Activated effector memory CD4-positive, alpha-beta T cell treated with anti-CD3 and anti-CD28 coated beads, Interleukin-2, amount 50 U/mL, for 16 hours (primary cell): ENCODE results near the gene LIN7A.

Source experiments
- DNase-seq: peaks from one replicate; pipeline ENCODE4 v3.0.0-alpha.2; 2020

Gene LIN7A

DNA sequence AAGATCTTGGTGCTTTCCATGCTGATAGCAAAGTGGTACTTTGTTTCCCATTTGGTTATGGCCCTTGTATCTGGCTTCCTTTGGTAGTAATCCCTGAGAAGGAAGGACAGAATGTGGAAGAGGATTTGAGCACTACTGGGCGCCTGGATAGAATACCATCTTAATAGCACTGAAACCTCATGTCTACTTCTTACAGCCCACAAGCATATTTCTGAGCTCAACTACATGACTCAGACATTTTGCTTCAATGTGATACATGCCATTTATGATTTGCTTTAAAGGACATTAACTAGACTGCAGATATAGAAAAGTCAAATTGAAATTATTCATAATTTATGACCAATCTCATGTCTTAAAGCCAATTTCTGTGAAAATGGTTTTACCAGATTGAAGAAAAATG, 80.4 kb downstream of the LIN7A start:
- DNase-seq, result no peak

DNA sequence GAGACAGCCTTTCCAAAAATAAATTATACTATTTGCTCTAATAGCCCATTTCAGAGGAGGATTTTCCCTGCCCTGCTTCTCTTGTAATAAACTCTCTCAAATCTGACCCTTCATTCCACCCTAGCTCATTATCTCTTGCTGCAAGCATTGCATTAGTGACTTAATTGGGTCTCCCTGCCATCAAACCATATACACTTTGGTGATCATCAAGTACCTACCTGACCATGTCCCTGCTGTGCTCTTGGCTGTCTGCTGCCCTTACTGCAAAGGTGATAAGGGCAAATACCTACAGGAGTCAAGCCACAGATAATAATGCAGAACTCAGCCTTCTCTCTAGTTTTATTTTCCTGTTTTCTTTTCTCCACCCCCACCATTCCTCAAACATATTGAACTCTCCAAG, 88.4 kb downstream of the LIN7A start:
- no peak for DNase-seq

DNA sequence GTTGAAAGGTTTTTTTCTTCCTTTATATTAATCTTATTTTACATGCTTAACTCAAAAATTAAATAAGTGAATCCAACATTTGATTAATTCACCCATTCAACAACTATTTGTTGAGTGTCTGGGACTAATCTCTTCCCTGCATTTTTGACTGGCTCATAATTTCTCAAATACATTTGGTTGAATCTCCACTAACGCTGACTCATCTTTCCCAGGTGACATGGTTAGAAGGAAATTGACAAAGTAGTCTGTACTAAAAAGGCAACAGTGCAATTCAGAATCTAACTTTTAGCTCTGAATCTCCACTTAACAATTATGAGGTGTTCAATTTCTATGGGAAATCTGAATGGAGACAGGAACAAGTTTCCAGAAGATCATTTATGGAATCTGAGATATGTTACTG, 88.9 kb downstream of the LIN7A start:
- no peak for DNase-seq

DNA sequence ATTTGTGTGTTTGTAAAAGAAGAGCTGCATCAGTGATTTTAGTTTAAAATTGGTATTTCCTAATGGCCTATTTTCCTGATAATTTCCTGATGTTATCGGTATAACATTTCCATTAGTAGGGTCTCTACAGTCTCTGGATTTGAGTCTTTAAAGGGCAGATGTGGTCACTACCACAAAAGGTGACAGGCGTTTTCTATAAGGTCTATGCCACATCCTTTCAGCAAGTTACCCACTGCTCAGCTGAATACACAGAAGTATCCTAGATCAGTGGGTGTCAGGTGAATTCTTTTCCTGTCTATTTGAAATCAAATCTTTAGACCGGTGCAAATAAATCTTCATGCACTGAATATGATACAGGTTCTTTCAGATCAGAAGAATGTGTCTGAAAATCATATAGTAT, 90.2 kb downstream of the LIN7A start:
- DNase-seq, result no peak

DNA sequence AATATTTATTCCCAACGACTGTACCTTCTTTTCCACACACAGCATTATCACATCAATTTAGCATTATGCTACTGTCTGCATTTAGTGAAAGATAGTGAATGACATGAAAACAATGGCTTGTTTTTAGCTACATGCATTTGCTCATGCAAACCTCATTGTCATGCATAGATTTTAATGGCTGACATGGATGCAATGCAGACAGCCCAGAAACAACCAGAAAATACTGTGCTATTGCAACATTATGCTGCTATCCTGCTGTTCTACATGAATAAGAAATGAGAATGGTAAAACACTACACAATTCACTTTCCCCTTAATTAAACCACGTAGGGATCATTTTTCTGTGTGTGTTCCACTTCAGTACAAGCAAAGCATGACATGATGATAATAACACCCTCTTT, 90.8 kb downstream of the LIN7A start:
- DNase-seq, result no peak

DNA sequence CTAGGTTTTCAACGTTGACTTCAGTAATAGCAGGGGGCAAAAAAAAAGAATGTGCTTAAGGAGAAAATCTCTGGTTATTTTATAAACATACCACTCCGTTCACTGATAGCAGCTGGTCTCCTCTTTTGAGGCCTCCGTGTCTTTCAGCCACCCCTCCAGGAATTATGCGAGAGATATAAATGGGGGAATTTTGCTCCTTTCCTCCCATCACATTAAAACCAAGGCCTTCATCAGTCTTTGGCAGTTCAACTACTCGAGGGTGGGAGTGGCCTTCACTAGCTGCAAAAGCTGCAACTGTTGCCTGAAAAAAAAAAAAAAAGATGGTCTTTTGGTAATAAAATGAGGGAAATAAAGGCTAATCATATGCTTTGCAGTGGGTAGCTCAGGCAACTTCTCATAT, 92.1 kb downstream of the LIN7A start:
- no peak for DNase-seq

DNA sequence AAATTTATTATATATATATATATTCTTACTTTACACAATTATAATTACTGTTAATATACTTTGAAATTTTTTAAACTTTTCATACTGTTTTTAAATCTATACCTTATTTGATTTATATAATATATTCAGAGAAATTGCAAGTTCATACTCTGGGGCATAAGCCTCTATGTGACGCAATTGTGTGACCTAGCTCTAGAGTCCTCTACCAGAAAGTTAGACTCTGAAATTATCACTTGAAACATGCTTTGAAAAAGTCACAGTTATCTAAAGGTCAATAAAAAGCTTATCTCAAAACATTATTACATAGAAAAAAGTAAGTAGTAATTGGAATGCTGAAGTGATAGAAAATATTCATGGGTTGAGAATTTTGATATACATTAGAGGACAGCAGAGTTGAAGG, 93.8 kb downstream of the LIN7A start:
- DNase-seq, result no peak

DNA sequence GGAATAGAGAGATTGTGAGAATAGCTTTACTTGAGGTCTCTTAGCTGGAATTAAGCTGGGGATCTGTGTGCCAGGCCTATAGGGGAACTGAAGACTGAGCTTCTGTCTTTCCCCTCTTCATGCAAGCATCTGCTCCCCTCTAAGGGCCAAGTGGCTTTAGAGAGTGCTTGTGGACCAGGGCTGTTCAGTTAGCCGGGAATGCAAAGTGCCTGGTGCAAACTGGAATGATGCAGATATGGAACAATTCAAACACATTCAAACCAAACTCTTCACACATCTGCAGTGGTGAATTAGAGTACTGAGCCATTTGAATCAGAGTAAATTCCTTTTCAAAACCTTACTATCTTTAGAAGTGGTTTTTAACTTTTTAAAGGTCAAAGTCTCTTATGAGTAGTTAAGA, 99.0 kb downstream of the LIN7A start:
- no peak for DNase-seq

DNA sequence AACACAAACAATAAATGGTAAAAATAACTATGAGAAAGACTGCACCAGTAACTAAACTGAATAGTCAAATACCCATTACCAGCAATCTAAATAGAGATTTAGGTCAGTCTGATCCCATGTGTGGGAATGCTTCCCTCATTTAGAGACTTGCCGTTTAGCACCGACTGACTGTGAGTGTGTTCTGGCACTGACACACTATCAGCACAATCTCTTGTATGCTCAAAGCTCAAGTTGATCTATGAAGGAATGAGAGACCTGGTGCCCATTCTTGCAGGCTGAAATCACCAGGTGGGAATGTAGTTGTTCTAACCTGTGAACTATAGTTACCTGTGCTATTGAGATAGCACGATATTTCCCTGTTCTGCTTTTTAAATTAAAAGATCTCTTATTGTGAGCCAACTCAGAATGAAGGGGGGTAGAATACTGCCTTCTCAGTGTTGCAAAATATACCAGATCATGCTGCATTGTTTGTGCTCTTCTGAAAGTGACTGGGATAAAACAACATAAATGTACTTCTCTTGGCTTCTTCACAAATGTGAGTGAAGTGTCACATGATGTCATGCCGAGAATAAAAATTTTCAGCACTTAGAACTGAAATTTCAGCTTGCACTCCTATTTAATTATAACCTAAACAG, 99.6 kb downstream of the LIN7A start:
- DNase-seq, result no peak

DNA sequence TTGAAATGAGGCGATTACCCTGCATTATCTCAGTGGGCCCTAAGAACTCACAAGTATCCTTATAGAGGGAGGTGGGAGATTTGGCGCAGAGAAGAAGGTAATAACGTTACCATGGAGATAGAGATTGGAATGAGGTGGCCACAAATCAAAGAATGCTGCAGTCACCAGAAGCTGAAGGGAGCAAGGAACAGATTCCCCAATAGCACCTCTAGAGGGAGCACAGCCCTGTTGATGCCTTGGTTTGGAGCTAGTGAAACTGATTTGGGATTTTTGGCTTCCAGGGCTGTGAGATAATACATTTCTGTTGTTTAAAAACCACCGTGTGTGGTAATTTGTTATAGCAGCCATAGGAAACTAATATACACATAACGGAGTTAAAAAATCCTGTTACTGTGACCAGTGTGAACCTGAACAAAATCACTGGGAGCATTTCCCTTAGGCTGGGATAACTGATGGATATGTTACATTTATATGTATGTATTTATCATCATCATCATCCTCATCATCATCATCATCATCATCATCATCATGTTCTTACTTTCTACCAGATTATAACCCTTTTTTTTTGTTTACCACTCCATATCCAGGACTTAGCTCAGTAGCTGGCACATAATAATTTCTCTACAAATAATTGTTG, 100.3 kb downstream of the LIN7A start:
- no peak for DNase-seq

DNA sequence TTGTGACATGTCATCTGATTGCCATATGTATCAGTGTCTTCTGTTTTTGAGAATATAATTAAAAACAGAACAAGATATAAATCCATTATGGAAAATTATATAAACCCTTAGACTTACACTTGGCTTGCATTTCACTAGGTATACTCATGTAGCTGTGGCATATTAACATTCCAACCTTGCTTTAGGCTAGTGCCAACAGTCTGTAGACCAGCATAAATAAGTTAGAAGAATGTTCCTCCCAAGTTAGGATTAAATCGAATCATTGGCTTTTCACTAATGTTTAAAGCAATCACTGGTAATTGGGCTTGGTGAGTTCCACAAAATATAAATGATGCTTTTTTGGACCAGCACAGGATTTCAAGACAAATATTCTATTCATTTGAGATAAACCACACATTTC, 103.0 kb downstream of the LIN7A start:
- DNase-seq, result no peak

DNA sequence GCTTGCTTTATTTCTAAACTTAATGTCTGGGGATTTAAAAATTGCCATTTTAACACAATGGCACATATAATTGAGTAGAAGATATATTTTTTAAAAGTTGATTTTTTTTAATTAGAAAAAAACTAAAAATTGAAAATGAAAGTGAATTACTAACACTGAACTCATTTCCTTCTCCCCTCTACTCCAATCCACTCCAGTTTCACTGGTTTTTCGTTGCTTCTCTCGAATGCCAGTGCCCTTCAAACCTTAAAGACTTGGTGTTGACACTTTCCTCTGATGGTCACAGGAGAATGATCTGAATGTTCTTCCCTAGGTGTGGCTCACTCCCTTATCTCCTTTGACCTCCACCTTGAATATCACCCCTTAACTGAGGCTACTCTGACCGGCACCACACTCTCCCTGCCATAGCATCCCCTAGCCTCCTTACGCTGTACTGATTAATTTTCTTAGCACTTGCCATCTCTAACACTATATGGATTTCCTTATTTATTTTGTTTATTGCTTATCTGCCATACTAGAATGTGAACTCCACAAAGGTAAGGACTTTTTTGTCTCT, 107.1 kb downstream of the LIN7A start:
- DNase-seq, result no peak

DNA sequence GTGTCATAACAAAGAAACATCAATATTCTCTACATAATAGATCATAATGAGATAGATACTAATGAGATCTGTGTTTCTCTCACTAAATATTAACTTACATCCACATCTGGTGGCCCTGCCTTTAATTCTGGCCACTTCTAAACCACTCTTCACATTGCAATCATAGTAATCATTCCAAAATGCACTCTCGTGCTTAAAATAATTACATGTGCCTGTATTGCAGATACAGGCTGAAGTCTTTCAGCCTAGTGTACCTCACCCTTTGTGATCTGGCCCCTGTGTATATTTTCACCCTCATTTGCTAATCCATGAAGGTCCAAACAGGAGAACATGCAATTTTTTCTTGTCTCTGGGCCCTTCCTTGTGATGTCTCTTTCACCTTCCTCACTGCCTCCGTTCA, 108.0 kb downstream of the LIN7A start:
- no peak for DNase-seq

DNA sequence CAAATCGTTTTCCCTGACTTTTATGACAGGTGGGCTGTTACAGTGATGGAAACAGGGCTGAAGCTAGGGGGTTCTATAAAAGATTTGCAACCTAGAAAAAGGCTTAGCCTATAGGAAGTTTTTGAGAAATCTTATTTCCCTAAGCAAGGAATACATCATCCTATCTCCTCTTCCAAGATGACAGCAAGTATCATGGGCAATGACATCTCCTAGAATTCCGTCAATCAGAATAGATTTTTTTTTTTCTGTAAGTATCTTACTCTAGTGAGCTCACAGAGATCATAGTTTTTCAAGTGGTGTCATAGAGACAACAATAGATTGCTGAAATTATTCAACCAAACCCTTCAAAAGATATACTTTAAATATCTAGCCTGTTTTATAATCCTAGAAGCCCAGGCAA, 112.2 kb downstream of the LIN7A start:
- DNase-seq, result no peak

DNA sequence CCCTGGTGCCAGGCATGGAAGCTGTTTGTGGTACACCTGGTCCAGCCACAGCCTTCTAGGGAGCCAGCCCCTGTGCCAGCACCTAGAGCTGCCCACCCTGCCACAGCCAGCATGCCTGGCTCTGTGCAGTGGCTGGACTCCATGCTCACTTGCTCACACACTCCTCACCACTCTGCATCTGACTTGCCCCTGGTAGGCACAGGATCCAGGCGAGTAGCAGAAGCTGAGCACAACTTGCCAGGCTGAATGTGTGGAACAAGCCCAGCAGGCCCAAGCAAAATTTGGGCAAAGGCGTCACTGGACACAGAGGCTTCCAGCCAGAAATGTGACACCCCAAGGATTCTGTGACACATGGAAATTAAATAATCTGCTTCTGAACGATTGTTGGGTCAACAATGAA, 114.3 kb downstream of the LIN7A start:
- no peak for DNase-seq

DNA sequence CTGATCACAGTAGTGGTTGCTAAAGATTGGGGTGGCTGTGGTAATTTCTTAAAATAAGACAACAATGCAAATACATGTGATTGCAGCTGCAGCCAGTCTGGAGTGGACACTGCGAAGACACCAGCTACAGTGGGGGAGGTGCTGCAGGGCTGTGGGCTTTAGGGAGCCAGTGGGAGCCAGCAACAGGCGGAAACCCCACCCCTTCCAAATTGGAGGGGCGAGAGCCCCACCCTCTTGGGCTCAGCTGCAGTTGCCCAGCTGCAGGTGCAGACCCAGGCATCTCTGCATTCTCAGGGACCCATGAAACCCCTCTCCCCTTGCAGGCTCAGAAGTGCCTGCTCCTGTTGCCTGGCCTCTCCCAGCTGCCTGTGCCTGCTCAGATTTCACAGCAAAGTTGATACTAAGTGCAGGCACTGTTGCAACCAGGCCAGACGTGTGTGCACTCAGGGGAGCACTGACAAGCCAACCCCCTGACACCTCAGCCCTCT, 116.2 kb downstream of the LIN7A start:
- DNase-seq, result no peak

DNA sequence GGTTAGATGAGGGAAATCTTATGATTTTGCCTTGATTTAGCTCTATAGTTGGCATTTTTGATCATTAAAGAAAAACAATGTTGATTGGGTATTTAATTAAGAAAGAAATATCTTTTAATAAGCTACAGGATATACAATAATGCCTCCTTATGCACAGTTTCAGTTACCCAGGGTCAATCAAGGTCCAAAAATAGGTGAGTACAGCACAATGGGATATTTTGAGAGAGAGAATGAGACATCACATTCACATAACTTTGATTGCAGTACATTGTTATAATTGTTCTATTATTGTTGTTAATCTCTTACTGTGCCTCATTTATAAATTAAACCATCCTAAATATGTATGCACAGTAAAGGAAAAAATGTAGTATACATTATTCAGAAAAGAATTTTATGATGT, 118.9 kb downstream of the LIN7A start:
- DNase-seq, result no peak

DNA sequence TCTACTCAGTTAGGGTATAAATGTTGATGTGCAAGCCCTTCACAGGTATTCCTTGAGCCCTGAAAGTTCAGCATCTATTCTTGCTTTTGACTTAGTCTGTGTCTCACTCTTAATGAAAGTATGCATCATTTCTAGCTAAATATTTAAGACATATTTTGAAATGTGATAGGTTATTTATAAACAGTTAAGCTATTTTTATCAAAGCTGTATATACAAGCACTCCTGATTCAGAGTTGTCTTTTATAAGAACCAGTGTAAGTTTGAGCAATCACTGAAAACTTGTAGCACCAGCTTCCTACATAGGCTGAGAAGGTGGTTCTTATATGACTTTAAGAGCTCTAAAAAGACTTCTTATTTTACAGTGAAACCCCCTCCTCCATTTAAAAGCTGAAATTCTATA, 122.4 kb downstream of the LIN7A start:
- no peak for DNase-seq

DNA sequence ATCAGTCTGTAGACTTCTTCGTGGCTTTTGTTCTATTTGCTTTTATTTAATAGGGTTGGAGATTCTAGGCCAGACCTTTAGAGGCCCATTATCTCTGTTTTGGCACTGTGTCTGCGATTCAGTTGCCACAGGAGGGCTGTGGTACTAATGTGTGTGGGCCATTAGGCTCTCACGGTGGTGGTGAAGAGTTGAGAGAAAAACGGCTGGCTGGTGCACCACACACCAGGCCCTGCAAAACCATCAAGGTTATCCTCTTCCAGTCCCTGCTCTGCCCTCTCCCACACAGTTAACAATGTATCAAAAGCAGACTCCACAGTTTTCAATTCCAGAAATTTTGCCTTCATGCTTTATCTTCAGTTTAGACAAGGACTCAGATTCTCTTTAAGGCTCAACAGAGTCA, 123.3 kb downstream of the LIN7A start:
- no peak for DNase-seq

DNA sequence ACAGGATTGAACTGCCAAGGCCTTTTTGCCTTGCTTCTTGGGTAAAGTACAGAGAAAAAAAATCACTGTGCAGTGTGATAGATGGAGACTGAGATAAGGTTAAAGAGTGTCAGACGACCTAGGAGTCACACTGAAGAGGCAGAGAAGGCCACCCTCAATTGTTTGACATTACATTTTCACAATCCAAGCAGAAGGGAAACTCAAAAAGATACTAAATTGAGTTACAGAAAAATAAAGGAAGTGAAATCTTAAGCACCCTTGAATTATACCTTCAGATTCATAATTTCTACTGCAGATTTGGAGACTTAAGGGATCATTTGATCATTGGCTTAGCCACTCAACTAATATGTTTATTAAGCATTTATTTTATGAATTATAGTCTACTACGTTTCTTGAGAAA, 123.9 kb downstream of the LIN7A start:
- DNase-seq, result no peak

DNA sequence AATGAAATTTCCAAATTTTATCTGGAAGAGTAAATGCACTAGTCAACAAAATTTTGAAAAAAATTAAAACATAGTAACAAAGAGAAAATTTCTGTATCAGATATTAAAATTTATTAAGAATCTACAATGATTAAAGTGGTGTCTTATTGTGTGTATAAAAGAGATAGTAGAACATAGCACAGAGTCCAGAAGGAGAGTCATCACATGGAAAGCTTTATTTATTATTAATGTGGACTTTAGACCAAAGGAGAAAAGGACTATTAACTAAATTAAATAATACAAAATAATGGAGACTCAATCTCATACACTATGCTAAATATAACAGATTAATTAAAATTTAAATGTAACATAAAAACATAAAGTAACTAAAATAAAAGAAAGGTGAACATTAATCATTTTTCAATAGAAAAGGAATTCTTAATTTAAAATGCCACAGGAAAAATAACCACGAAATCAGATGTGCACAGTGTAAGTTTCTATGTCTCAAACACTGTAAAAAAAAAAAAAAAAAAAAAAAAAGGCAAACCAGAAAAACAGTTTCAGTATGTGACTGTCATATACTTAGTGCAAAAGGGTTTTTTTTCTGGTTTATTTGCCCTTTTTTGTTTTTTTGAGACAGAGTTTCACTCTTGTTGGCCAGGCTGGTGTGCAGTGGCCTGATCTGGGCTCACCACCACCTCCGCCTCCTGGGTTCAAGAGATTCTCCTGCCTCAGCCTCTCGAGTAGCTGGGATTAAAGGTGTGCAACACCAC, 125.6 kb downstream of the LIN7A start:
- no peak for DNase-seq

DNA sequence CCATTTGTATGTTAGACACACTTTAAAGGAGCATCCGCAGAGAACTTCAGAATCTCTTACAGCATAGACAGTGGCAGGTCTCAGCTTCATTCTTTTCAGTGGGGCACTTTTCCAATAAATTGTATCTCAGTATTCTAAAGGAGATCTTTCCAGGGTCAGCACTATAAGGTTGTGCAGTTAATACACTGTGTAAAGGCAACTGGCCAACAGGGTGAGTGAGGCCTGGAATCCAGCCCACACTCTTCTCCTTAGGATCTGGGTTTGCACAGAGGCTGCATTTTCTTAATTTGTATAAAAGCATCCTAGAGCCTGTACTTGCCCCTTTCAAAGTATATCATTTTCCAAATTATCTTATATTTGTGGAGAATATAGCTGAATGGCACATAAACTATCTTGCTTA, 126.9 kb downstream of the LIN7A start:
- no peak for DNase-seq

DNA sequence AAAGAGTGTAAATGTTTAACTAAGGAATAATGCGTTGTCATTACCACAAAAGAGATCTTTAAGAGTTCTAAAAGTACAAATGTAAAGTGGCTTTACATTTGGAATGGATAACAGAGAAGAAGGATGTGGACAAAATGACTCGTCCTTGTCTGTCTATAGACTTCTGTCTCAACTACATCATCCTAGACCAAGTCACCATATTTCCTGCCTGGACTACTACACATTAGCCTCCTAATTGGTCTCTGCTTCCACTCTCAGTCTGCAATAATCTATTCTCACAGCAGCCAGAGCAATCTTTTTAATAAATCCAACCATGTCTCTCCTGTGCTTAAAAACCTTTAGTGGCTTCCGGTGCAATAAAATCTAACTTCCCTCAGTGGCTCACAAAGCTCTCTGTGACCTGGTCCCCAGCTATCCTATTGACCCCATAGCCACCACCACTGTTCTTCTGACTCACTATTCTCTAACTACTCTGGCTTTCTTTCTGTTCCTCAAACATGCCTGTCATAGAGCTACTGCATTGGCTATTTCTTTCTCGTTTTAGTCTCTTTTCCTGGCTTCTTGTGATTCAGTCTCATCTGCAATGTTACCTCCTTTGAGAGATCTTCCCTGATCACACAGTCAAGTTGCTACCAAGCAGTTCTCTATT, 130.0 kb downstream of the LIN7A start:
- DNase-seq, result no peak

DNA sequence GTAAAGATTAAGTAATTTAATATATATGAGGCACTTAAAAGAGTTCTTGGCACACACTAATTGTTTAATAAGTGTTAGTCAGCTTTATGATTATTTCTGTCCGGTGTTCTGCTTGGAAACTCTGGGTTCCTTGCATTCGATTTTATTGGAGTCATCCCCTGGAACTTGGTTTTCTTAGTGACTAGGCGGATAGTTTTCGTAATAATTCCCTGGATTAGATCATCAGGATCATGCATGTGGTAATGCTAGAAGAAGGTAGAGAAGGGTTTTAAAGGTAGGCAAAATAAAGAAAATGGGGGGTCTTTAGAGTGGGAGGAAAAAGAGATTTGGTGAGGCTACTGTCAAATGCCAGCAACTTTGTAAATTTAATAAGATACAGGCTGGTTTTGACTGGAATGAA, 132.6 kb downstream of the LIN7A start:
- no peak for DNase-seq
